Stimulated activated CD4-positive, alpha-beta T cell treated with anti-CD3 and anti-CD28 coated beads, Interleukin-15, amount 100 ng/mL, for 24 hours (primary cell): ENCODE data around the gene ARL15.
"Not testable (repeated sequence)": the region's sequence is repeated elsewhere in the genome, so short reads cannot be mapped to it uniquely, and the experiment has no call there.

ENCODE experiments used
- DNase-seq: peaks from one replicate; pipeline ENCODE4 v3.0.0-alpha.2; 2020

Gene ARL15

DNA sequence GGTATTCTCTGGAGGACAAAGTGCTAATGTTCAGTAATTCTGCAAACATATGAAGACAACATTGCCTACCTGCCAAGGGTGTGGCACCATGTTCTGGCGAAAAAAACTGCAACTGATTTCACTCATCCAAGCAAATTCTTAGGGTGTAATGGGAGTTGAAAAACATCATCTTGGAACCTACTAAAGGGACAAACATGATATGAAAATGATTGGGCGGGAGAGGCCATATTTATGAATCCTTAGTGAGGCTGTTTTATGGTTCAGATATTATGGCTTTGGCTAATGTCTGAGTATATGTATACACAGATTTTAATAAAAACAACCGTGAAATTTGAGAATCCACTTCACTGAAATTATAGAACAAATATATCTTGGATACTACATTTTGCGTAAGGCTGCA is 225.7 kb downstream of the ARL15 start:
- DNase-seq: no peak

DNA sequence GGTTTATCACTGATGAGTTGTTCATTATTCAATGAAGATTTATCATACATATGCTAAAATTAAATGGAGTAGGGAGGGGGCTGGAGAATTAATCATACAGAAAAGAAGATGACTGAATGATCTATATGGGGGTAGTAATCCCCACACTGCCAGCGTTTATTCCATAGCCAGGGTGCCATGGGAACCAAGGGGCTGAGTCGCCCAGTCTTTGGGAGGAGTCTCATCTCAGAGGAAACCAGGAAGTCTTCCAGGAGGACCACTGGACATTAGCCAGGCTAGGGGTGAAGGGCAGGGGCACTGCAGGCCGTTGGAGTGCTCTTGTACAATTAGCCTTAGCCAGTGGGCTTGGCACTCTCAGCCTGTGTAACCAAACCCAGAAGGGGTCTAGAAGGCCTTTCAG is 226.5 kb downstream of the ARL15 start:
- no peak for DNase-seq

DNA sequence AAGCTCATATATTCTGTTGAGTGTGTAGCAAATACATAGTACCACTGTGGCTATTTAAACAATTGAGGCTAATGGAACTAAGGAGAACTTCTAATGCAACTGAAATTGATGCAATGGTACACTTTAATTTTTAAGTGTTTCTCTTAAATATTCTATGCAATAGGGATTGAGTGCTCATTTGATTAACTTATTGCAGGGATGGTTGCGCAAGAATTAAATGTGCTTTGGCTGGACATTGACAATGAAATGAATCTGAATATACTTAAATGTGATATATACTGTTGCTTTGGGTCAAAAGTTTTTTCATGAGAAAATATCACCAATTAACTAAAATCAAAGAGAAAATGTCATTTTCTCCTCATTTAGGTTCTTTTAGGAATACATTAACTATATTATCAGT is 227.1 kb downstream of the ARL15 start:
- DNase-seq: no peak

DNA sequence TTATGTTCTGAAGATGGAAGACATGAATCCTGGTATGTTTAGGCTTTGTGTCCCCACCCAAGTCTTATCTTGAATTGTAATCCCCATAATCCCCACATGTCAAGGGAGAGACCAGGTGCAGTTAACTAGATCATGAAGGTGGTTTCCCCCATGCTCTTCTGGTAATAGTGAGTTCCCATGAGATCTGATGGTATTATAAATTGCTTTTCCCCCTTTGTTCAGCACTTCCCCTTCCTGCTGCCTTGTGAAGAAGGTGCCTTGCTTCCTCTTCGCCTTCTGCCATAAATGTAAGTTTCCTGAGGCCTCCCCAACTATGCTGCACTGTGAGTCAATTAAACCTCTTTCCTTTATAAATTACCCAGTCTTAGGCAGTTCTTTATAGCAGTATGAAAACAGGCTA is 229.0 kb downstream of the ARL15 start:
- no peak for DNase-seq

DNA sequence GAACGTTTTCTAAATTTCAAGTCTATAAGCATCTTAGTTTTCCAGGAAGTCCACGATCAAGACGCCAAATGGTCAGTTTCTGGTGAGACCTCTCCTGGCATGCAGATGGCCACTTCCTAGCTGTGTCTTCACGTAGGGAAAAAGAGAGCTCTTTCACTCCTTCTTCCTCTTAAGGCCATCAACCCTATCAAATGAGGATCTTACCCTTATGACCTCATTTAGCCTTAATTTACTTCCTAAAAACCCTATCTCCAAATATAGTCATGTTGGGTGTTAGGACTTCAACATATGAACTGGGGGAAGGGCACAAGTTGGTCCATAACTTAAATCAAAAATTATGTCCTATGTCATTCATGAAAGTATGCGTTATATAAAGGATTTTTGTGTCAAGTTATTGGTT is 229.5 kb downstream of the ARL15 start:
- no peak for DNase-seq

DNA sequence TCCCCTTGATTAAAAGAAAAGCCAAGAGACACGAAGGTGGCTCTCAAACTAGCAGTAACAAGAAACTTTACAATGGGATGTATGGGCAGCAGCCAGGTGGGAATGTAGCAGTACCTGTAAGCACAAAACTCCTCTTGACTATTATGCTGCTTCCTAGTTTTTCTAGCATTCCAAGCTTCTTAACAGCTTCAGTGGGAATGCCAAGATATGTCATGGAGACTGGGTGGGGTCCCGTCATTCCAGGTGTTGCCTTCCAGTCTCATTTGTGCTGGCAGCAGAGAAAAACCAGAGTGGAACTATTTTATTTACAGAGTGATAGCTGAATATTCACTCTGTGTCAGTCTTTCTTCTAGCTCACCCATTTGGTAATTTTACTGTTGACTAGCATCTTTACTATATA is 236.6 kb downstream of the ARL15 start:
- no peak for DNase-seq

DNA sequence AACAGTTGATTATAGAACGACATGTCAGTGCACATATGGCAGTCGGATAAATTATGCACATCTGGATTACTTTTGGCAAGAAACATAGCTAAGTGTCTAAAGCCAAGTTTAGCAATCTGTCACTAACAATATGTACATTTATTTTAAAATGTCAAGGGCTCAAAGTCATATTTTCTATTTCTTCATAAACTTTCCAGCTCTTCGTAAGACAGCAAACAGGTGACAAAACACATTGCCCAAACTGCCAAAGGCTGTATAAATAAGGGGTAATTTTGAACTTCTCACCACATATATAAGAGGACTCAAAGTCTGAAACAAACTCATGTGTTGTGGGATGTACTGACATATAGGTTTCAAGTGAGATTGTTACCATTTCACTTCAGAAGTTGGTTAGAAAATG is 237.2 kb downstream of the ARL15 start:
- DNase-seq: no peak

DNA sequence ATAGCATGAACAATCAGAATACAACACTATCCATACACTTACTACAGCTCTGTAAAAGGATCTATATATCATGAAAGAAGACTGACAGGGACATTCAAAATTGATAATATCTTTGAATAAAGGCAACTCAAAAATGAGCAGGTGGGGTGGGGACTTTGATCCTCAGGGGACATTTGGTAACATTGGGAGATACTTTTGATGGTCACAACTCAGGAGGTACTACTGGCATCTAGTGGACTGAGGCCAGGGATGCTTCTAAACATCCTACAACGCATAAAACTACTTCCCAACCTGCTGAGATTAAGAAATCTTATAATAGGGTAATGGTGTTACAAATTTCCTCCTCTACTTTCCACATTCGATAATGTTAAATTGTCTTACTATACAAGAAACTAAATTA is 243.9 kb downstream of the ARL15 start:
- DNase-seq: no peak

DNA sequence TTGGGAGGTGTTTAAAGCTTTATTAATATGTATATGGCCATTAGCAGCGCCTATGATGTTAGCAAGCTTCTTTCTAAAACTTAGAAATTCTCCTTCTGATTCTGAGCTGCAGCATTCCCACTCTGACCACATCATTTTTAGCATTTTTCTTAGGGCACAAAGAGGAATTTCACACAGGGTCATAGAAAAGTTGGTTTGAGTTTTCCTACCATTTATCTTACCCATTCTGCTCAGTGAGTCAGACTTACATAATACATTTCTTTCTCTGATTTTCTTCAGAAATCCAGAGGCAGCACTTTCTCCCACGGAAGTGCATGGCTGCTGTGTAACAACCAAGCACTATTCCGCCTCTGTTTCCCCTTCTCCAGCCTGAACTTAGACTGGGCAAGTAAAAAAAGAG is 246.6 kb downstream of the ARL15 start:
- DNase-seq: no peak

DNA sequence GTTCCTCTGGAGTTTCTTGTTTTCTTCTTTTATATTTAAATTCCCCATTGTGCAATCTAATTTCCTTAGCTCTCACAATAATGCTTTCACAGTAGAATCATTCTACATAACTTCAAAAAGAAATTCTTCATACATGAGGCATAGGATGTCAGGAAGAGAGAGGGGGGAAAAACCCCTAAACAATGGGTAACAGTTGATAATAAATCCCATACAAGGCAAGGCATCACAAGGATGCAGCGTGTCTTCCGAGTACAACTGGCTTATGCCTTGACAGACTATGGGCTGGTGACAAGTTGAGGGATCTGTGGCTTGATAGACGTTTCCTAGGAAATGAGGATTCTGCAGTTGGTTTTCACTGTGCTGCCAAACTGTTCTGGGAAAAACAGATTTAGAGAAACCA is 247.4 kb downstream of the ARL15 start:
- no peak for DNase-seq

DNA sequence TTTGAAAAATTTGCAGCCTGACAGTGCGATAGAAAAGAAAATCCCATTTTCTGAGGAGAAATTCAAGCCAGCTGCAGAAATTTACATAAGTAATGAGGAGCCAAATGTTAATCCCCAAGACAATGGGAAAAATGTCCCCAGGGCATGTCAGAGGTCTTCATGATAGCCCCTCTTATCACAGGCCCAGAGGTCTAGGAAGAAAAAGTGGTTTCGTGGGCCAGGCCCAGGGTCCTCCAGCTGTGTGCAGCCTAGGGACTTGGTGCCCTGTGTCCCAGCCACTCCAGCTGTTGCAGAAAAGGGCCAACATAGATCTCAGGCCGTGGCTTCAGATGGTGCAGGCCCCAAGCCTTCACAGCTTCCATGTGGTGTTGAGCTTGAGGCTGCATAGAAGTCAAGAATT is 249.5 kb downstream of the ARL15 start:
- DNase-seq: not testable (repeated sequence)

DNA sequence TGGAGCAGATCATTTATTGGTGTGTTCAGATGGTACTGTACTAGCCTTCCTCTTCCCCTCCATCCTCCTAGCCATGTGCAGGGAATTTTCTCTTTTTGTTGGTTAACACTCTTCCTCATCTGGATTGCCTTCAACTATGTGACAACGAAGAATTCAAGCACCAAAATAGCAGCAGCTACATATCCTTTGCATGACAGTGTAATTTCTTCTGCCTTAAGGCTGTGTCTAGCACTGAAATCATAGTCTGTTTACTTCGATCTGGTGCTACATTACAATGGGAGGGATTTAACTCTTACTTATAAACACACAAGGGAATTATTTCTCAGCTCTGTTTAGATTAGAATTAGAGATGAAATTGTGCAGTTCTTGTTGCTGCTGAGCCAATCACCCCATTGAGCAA is 260.4 kb downstream of the ARL15 start:
- no peak for DNase-seq

DNA sequence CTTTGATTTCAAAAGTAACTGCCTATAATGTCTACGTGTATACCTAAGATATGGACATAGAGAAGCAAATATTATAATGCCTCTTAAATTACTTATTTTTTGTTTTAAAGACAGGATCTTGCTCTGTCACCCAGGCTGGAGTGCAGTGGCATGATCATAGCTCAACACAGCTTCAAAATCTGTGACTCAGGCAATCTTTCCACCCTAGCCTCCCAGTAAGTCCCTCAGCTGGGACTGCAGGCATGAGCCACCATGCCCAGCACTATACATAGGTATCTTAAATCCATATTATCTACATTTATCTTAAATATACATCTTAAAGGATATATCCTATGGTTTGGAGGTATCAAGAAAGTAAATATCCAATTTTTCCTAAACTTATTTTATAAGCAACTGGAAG is 261.2 kb downstream of the ARL15 start:
- DNase-seq: no peak

DNA sequence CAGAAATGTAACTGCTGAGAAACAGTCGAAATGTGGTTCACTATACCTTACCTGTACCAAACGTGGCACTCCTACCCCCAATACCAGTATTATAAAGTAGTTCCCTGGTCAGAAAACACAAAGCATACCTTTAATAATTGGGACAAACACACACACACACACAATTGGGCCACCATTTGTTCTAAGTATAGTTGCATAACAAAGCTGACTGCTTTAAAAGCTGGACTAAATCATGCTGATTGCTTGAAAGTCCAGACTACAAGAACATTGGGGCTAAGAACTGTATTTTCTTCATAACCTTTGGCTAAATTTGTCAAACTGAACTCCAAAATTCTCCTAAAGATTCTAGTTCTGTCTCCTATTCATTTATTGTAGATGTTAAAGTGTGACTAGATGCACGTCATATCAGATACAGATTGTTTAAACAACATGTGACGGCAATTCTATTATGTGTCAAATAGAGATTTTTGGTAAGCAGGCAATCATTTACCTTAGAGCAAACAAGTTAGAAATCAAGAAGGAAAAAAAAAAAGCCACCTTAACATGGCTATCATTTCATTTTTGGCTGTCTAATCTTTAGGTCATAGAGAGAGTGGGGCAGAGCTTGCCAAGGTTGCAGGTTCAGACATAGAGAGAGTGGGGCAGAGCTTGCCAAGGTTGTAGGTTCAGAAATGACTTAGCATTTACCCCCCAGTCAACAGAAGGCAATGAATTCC is 265.1 kb downstream of the ARL15 start:
- DNase-seq: no peak

DNA sequence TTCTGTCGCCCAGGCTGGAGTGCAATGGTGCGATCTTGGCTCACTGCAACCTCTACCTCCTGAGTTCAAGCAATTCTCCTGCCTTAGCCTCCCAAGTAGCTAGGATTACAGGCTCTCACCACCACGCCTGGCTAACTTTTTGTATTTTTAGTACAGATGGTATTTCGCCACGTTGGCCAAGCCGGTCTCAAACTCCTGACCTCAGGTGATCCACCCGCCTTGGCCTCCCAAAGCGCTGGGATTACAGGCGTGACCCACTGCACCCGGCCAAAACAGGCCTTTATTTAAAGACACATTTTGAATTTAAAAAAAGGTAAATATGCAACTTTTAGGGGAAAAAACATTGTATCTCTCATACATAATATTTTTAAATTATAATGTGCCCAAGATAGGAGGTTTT is 266.1 kb downstream of the ARL15 start:
- DNase-seq: not testable (repeated sequence)

DNA sequence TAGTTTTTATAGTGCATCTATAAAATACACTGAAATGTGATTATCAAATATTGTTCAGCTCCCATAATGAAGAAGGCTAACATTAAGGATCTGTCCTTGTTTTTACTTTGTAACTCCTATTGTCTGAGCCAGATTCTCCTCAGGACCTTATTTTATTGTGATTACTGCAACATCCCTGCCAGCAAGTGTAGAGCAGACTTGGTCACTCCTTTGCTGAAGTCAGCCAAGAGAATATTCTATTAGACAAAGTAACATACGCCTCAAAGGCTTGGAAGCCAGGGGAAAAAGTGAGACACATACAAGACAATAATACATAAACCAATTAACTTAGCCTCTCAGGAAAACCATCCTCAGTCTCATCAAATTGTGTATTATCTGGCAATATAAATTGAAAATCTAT is 269.6 kb downstream of the ARL15 start:
- no peak for DNase-seq

DNA sequence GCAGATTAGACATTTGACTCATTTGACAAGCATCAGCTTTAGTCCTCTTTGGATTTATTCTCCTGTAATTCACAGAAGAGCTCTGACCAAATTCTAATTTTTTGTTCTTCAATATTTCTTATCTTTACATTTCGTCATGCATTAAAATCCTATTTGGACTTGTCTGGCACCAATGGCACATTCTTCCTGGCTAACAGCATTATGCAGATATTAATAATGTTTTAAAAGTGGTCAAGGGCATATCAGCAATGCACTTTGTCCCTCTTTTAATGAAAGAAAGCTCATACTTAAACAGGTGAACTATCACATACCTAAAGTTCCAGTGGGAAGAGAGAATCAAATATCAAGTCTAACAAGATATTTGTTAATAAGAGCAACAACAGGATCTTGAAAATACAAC is 270.4 kb downstream of the ARL15 start:
- DNase-seq: no peak

DNA sequence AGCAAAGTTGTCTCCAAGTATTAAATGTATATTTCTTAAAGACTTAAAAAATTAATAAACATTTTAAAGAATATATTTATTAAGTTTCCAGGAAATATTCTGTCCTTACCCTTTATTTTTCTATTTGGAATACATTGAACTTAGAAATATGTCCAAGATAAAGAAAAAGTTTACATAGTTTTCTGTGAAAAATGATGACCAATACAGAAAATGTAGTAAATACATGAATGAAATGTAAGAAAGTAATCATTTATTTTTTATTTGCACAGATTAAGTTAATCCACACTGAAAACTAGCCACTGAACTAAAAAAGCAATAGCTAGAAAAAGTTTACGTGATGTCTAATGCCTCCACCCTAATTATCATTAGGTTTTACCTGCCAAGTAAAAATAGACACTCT is 273.2 kb downstream of the ARL15 start:
- DNase-seq: no peak

DNA sequence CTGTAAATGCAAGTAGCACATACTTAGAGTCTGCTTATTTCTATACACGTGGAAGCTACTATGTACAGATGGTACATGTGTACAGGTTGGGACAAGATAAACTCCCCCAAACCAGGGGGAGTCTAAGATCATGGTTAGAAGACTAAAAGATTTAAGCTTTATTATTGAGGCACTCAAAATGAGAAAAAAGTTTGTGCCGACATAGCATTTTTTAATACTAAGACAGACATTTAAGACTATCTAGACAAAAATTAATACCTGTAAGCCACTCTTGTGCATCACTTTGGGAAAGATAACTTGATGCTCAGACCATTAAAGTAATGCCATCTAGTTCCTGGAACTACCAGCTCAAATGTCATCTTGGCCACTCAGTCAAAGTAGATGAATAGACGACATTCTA is 279.4 kb downstream of the ARL15 start:
- no peak for DNase-seq

DNA sequence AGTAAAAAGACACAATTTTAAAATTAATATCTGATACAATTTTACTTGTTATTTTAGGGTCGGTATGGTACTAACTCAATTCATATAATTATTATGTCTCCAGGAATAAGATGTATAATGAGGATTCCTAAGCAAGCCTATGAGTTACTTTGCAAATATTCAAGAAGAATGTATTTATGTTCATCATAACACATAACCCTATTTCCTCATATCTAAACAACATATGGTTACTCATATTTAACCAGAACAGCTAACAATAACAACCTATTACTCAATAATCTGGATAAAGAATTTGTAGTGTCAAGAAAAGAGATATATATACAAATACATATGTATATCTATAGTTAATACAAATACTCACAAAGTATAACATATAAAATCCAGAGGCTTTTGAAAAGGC is 285.9 kb downstream of the ARL15 start:
- DNase-seq: no peak

DNA sequence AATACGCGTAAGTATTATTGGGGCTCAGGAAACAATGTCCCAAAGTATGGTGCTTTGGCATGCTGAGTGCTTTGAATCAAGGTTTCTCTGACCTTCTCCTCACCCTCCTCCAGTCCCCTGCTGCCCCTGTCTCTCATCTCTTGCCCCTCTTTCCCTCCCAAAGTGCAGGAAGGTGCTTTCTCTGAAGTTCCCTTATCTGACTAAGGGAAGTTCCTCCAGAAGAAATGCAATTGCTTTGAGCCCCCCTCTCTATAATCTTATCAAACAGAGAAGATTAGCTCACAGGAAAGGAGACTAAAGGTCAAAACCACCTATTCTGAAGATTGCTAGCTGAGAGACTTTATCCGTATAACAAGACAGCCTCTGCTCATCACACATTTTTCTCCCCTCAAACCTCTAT is 288.1 kb downstream of the ARL15 start:
- no peak for DNase-seq

DNA sequence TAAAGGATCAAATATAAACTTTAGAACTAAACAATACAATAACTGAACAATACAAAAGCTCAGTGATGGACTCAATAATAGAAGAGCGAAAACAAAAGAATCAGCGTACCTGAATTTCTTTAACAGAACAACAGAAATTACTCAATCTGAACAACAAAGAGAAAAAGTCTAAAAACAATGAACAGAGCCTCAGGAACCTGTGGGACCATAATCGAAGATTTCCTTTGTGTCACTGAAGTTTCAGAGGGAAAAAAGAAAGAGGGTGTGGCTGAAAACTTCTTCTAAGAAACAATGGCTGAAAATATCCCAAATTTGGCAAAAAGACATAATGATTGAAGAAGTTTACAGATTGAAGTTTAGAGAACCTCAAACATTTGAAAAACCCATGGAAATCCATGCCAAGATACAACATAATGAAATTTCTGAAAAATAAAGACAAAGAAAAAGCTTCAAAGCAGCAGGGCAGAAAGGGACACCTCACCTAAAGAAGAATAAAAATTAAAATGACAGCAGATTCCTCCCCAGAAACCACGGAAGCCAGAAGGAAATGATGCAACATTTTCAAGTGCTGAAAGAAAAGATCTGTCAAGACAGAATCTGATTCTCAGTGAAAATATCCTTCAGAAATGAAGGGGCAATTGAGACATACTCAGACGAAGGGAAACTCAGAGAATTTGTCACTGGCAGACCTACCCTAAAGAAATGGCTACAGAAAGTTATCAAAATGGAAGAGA is 288.8 kb downstream of the ARL15 start:
- no peak for DNase-seq

DNA sequence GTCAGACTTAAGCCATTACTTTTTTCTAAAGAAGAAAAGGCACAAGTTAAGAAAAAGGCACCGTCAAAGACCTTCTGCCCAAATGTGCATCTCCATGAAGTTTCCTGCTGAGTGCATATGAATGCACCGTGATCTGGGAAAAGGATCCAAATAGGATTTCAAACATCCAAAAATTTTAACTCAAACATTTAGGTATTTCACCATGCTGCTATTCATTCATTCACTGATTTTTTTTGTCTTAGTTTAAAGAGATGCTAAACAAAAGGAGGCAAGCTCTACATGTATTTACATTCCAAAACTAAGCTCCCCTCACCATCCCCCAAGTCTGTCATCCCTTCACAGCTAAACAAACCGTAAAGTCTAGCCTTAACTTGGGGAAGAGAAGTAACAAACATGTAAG is 291.9 kb downstream of the ARL15 start:
- DNase-seq: no peak

DNA sequence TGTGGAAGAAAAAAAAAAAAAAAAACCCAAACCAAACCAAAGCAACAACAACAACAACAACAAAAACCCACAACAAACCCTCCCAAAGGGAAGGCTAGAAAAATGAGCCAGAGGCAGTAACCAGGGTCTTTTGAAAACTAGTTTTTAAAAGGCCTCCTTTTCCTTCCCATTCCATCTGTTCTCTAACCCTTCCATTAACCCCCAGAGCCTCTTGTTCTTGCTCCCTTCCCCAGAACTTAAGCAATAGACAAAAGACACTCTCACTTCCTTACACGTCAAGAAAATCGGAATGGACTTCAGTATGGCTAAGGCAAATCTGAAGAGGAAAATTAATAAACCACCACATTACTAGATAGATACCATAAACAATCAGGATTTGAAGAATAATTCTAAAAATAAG is 292.8 kb downstream of the ARL15 start:
- no peak for DNase-seq
